OCI-M2 (cell line): Measurements from ENCODE around the gene AP2A2.

Experiments
- DNase-seq: peaks from one replicate; lab custom pipeline; 2025; ENCODE audit not compliant: unreplicated experiment; lab: John Stamatoyannopoulos, UW

Gene AP2A2

GRCh38 chr11:924406-925157 is 1.1 kb upstream of the AP2A2 start:
- no peak for DNase-seq

- no peak for DNase-seq
Measured at GRCh38 chr11:925158-925495, 543 bp upstream of the AP2A2 start.

GRCh38 chr11:926341-926916 is 759 bp downstream of the AP2A2 start:
- DNase-seq, result no peak

- DNase-seq, result no peak
Measured at GRCh38 chr11:927871-928270, 2.2 kb downstream of the AP2A2 start.

- no peak for DNase-seq
Measured at GRCh38 chr11:928786-929185, 3.1 kb downstream of the AP2A2 start.

- DNase-seq, result no peak
Measured at GRCh38 chr11:929405-929804, 3.7 kb downstream of the AP2A2 start.

GRCh38 chr11:931385-931784 is 5.7 kb downstream of the AP2A2 start:
- DNase-seq, result no peak

- DNase-seq, result no peak
Measured at GRCh38 chr11:932435-932834, 6.8 kb downstream of the AP2A2 start.

GRCh38 chr11:933142-933851 is 7.6 kb downstream of the AP2A2 start:
- DNase-seq, result no peak

GRCh38 chr11:933936-934335 is 8.3 kb downstream of the AP2A2 start:
- DNase-seq, result no peak

GRCh38 chr11:934527-934926 is 8.9 kb downstream of the AP2A2 start:
- DNase-seq, result no peak

- no peak for DNase-seq
Measured at GRCh38 chr11:936199-936598, 10.5 kb downstream of the AP2A2 start.

GRCh38 chr11:937841-938261 is 12.2 kb downstream of the AP2A2 start:
- DNase-seq, result no peak

GRCh38 chr11:940496-941135 is 14.9 kb downstream of the AP2A2 start:
- no peak for DNase-seq

GRCh38 chr11:942823-943222 is 17.2 kb downstream of the AP2A2 start:
- DNase-seq, result no peak

- DNase-seq, result no peak
Measured at GRCh38 chr11:944711-945470, 19.2 kb downstream of the AP2A2 start.

GRCh38 chr11:945986-946385 is 20.3 kb downstream of the AP2A2 start:
- no peak for DNase-seq

GRCh38 chr11:947744-948143 is 22.1 kb downstream of the AP2A2 start:
- DNase-seq, result no peak

GRCh38 chr11:951507-951906 is 25.8 kb downstream of the AP2A2 start:
- DNase-seq, result no peak

GRCh38 chr11:952406-953385 is 27.0 kb downstream of the AP2A2 start:
- no peak for DNase-seq
